Thyroid gland (tissue), 4 donors: Measurements from ENCODE around the gene FADS1.

Experiments
- CTCF ChIP-seq, 6 experiments: fragments of 200-600 bp in 3 of 6; fragments of 450-650 bp in 3 of 6; sonication (generic) in 3 of 6; IDR thresholded peaks; one replicate each; pipeline ENCODE4 v1.5.1; 2016 to 2019; ENCODE audit warnings: antibody characterized with exemption in 6 of 6, mild to moderate bottlenecking in 2 of 6, inconsistent platforms in 1 of 6, moderate library complexity in 1 of 6
- POLR2A ChIP-seq, 2 donors: fragments of 450-650 bp; IDR thresholded peaks; one replicate each; pipeline ENCODE4 v1.6.1; 2017; ENCODE audit warnings: antibody characterized with exemption in 2 of 2, mild to moderate bottlenecking in 2 of 2, moderate library complexity in 1 of 2

- TF ChIP-seq CTCF (IDR thresholded peaks at IDR 0.05) (no peak), POLR2A (IDR thresholded peaks at IDR 0.05) (no peak)
Measured at GRCh38 chr11:61793829-61794204, 23.0 kb downstream of the FADS1 start.
